ENCODE measurements around the gene SASS6. TPM values are rescaled to one million over a fixed set of nuclear protein-coding genes. Genes with fewer than 3 reads are reported as not detected.

The SASS6 gene
- total and polyA plus RNA-seq, 9 of the 15 experiments (the other 6 are each of a cell fraction or from before 2014, with no cell fraction given): 11.6 to 34.1 (median 18.0) TPM

DNA sequence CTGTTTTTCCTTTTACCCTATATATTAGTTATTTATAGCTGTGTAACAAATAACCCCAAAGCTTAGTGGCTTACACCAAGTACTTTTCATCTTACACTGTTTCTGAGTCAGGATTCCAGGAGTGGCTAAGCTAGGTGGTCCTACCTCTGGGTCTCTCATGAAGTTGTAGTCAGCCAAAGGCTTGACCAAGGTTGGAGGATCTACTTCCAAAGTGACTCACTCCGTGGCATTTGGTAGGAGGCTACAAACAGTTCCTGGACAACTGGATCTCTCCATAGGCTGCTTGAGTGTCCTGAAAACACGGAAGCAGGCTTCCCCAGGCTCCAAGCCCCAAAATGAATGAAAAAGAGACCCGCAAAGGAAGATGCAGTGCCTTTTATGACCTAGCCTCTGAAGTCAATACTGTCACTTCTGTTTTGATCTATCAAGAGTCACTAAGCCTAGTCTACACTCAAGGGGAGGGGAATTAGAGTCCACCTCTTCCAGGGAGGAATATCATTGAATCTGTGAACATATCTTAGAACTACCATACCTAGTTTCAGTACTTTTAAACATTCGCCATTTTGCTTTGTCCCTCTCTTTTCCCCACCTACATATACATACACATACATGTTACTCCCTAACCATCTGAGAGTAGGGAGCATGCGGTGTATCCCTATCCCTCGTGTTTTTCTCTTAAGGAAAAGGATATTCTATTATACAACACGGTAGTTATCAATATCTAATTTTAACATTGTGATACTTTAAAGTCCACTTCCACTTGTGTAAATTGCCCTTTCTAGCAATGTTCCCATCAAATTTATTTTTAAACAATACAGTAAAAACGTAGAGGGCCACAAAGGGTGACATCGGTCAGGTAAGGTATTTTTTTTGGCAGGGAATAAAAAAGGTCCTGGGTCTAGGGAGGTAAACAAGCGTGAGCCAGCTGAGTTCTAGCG is 95.7 kb downstream of the SASS6 start (continued):
- TF ChIP-seq HDAC1 (IDR thresholded peaks at IDR 0.05): peak in 1 of 2 experiments; percentile 50; a peak in 1 of 4 replicates
- no peak for TF ChIP-seq SMAD1 (IDR thresholded peaks at IDR 0.05; ENCODE audit: low read depth, low read length, partially characterized antibody)
- TF ChIP-seq, protein P1, sequence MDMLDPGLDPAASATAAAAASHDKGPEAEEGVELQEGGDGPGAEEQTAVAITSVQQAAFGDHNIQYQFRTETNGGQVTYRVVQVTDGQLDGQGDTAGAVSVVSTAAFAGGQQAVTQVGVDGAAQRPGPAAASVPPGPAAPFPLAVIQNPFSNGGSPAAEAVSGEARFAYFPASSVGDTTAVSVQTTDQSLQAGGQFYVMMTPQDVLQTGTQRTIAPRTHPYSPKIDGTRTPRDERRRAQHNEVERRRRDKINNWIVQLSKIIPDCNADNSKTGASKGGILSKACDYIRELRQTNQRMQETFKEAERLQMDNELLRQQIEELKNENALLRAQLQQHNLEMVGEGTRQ (CRISPR knock-in tag; IDR thresholded peaks at IDR 0.05): no peak
- no peak for TF ChIP-seq ZNF551 (CRISPR knock-in tag; IDR thresholded peaks at IDR 0.05)
- TF ChIP-seq PYGO2 (tag; IDR thresholded peaks at IDR 0.05): no peak
- TF ChIP-seq, protein P2, sequence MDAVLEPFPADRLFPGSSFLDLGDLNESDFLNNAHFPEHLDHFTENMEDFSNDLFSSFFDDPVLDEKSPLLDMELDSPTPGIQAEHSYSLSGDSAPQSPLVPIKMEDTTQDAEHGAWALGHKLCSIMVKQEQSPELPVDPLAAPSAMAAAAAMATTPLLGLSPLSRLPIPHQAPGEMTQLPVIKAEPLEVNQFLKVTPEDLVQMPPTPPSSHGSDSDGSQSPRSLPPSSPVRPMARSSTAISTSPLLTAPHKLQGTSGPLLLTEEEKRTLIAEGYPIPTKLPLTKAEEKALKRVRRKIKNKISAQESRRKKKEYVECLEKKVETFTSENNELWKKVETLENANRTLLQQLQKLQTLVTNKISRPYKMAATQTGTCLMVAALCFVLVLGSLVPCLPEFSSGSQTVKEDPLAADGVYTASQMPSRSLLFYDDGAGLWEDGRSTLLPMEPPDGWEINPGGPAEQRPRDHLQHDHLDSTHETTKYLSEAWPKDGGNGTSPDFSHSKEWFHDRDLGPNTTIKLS (IDR thresholded peaks at IDR 0.05; ENCODE audit: borderline replicate concordance, low read depth): no peak
- no peak for TF ChIP-seq ZNF444 (CRISPR knock-in tag; IDR thresholded peaks at IDR 0.05)
- TF ChIP-seq BDP1 (IDR thresholded peaks at IDR 0.05; ENCODE audit: insufficient read depth, insufficient read length): no peak
- TF ChIP-seq HDAC6 (IDR thresholded peaks at IDR 0.05; ENCODE audit: low read depth, low read length): no peak
- TF ChIP-seq LCOR (CRISPR knock-in tag; IDR thresholded peaks at IDR 0.05): peak; percentile 38; the same call in 1 of the 2 replicates
- TF ChIP-seq ZNF79 (CRISPR knock-in tag; IDR thresholded peaks at IDR 0.05; ENCODE audit: low read depth): no peak
- TF ChIP-seq, protein P3, sequence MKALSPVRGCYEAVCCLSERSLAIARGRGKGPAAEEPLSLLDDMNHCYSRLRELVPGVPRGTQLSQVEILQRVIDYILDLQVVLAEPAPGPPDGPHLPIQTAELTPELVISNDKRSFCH (CRISPR knock-in tag; IDR thresholded peaks at IDR 0.05): no peak
- TF ChIP-seq, protein P3 (tag; IDR thresholded peaks at IDR 0.05): no peak
- TF ChIP-seq, protein P4, sequence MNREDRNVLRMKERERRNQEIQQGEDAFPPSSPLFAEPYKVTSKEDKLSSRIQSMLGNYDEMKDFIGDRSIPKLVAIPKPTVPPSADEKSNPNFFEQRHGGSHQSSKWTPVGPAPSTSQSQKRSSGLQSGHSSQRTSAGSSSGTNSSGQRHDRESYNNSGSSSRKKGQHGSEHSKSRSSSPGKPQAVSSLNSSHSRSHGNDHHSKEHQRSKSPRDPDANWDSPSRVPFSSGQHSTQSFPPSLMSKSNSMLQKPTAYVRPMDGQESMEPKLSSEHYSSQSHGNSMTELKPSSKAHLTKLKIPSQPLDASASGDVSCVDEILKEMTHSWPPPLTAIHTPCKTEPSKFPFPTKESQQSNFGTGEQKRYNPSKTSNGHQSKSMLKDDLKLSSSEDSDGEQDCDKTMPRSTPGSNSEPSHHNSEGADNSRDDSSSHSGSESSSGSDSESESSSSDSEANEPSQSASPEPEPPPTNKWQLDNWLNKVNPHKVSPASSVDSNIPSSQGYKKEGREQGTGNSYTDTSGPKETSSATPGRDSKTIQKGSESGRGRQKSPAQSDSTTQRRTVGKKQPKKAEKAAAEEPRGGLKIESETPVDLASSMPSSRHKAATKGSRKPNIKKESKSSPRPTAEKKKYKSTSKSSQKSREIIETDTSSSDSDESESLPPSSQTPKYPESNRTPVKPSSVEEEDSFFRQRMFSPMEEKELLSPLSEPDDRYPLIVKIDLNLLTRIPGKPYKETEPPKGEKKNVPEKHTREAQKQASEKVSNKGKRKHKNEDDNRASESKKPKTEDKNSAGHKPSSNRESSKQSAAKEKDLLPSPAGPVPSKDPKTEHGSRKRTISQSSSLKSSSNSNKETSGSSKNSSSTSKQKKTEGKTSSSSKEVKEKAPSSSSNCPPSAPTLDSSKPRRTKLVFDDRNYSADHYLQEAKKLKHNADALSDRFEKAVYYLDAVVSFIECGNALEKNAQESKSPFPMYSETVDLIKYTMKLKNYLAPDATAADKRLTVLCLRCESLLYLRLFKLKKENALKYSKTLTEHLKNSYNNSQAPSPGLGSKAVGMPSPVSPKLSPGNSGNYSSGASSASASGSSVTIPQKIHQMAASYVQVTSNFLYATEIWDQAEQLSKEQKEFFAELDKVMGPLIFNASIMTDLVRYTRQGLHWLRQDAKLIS (CRISPR knock-in tag; IDR thresholded peaks at IDR 0.05): 0 out of 2 replicates have a peak, but pooled peaks have one; percentile 61
- TF ChIP-seq ZNF253 (CRISPR knock-in tag; conservative IDR thresholded peaks at IDR 0.05): no peak
- no peak for TF ChIP-seq ZNF239 (CRISPR knock-in tag; IDR thresholded peaks at IDR 0.05)
- TF ChIP-seq, protein P5, sequence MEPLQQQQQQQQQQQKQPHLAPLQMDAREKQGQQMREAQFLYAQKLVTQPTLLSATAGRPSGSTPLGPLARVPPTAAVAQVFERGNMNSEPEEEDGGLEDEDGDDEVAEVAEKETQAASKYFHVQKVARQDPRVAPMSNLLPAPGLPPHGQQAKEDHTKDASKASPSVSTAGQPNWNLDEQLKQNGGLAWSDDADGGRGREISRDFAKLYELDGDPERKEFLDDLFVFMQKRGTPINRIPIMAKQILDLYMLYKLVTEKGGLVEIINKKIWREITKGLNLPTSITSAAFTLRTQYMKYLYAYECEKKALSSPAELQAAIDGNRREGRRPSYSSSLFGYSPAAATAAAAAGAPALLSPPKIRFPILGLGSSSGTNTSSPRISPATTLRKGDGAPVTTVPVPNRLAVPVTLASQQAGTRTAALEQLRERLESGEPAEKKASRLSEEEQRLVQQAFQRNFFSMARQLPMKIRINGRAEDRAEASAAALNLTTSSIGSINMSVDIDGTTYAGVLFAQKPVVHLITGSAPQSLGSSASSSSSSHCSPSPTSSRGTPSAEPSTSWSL (CRISPR knock-in tag; IDR thresholded peaks at IDR 0.05; ENCODE audit: borderline replicate concordance): no peak
- TF ChIP-seq RBM14 (IDR thresholded peaks at IDR 0.05; ENCODE audit: borderline replicate concordance, insufficient read depth, low read depth, low read length): no peak
- TF ChIP-seq RBM25 (IDR thresholded peaks at IDR 0.05; ENCODE audit: low read depth, low read length, severe bottlenecking): peak; percentile 2

Data from K562 (cell line).